Neural progenitor cell (in vitro differentiated cells): ENCODE results near the gene GRM8. TPM values are rescaled to one million over a fixed set of nuclear protein-coding genes. Genes with fewer than 3 reads are reported as not detected.
"Not testable (repeated sequence)": the region's sequence is repeated elsewhere in the genome, so short reads cannot be mapped to it uniquely, and the experiment has no call there.

ENCODE experiments used
- DNase-seq: peaks from one replicate; pipeline ENCODE4 v3.0.0-alpha.2; 2016; ENCODE audit warnings: low spot score
- H2AFZ ChIP-seq: fragments of 200-600 bp; sonication (generic); replicated peaks from 2 replicates; pipeline ENCODE4 v1.6.1; 2016; ENCODE audit warnings: antibody characterized with exemption
- H3F3A ChIP-seq: fragments of 200-600 bp; sonication (generic); 2 replicates; pipeline ENCODE4 v1.6.1; 2016; ENCODE audit warnings: antibody characterized with exemption, low read depth
- H3K27ac ChIP-seq: fragments of 200-600 bp; sonication (generic); 2 replicates; pipeline ENCODE4 v1.5.1; 2016; ENCODE audit warnings: mild to moderate bottlenecking
- H3K27me3 ChIP-seq: fragments of 200-600 bp; sonication (generic); 2 replicates; pipeline ENCODE4 v1.6.1; 2016; ENCODE audit warnings: mild to moderate bottlenecking, moderate library complexity
- H3K36me3 ChIP-seq: fragments of 200-600 bp; sonication (generic); 2 replicates; pipeline ENCODE4 v1.5.1; 2016
- H3K4me1 ChIP-seq: fragments of 200-600 bp; sonication (generic); 2 replicates; pipeline ENCODE4 v1.6.1; 2016; ENCODE audit warnings: mixed run types
- H3K4me2 ChIP-seq: fragments of 200-600 bp; sonication (generic); 2 replicates; pipeline ENCODE4 v1.6.1; 2016
- H3K4me3 ChIP-seq: fragments of 200-600 bp; sonication (generic); 2 replicates; pipeline ENCODE4 v1.5.1; 2016
- H3K79me2 ChIP-seq: fragments of 200-600 bp; sonication (generic); 2 replicates; pipeline ENCODE4 v1.6.1; 2016; ENCODE audit warnings: low read depth
- H3K9ac ChIP-seq: fragments of 200-600 bp; sonication (generic); 2 replicates; pipeline ENCODE4 v1.6.1; 2016
- H3K9me3 ChIP-seq: fragments of 200-600 bp; sonication (generic); 2 replicates; pipeline ENCODE4 v1.5.1; 2016; ENCODE audit warnings: low read depth
- H4K20me1 ChIP-seq: fragments of 200-600 bp; sonication (generic); 2 replicates; pipeline ENCODE4 v1.6.1; 2016; ENCODE audit warnings: low read depth
- H3K27ac Mint-ChIP-seq: 3 replicates; pipeline ENCODE4 v1.8.0; 2021; ENCODE audit warnings: mixed read lengths
- H3K27me3 Mint-ChIP-seq: 2 replicates; pipeline ENCODE4 v1.8.0; 2022; ENCODE audit warnings: low read depth, mild to moderate bottlenecking, inconsistent platforms, moderate library complexity, mixed read lengths; ENCODE audit not compliant: insufficient read depth
- H3K36me3 Mint-ChIP-seq: 3 replicates; pipeline ENCODE4 v1.8.0; 2021; ENCODE audit warnings: mixed read lengths
- H3K4me1 Mint-ChIP-seq: 3 replicates; pipeline ENCODE4 v1.8.0; 2021; ENCODE audit warnings: mixed read lengths
- H3K4me3 Mint-ChIP-seq: 3 replicates; pipeline ENCODE4 v1.8.0; 2021; ENCODE audit warnings: mild to moderate bottlenecking, moderate library complexity, mixed read lengths
- H3K9me3 Mint-ChIP-seq: 3 replicates; pipeline ENCODE4 v1.8.0; 2020; ENCODE audit warnings: mixed read lengths
- EZH2 ChIP-seq: fragments of 200-600 bp; sonication (generic); IDR thresholded peaks from 2 replicates; pipeline ENCODE4 v1.6.1; 2017; ENCODE audit warnings: antibody characterized with exemption, mild to moderate bottlenecking, moderate library complexity
- EZH2phosphoT487 ChIP-seq: fragments of 200-600 bp; sonication (generic); IDR thresholded peaks from 2 replicates; pipeline ENCODE4 v1.6.1; 2017; ENCODE audit warnings: antibody characterized with exemption
- total RNA-seq: library from RNA; depleted of rRNA; stranded (reverse); fragments of >200 nt; gene quantifications from 2 replicates; pipeline ENCODE4 v1.2.3, GENCODE V29; 2015; ENCODE audit warnings: low replicate concordance
- TF ChIP-seq, protein P1 (sequence below): fragments of 200-600 bp; sonication (generic); IDR thresholded peaks from 2 replicates; pipeline ENCODE4 v1.5.1; 2017; ENCODE audit warnings: antibody characterized with exemption, mild to moderate bottlenecking

GRM8 gene
- total RNA-seq, 1 donor from 2014 or later, result 0.62 TPM

DNA sequence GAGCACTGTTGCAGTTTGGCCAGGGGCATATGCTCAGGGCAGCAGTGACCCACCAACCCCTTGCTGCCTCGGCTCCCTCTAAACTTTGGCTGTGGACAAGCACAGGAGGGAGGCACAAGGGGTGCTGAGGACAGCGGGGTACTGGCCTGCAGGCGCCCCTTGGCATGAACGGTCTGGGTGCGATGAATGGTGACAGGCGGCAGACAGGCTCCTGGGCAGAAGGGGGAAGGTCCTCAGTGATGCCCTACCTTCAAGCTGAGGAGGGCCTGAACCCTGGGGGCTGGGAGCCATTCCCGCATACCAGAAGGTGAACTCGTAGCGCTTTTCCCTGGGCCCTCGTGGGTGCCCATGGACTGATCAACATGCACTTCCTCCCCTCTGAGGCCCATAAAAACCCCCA, 567.1 kb downstream of the GRM8 start:
- TF ChIP-seq EZH2 (no peak), EZH2phosphoT487 (no peak)
- TF ChIP-seq, protein P1, sequence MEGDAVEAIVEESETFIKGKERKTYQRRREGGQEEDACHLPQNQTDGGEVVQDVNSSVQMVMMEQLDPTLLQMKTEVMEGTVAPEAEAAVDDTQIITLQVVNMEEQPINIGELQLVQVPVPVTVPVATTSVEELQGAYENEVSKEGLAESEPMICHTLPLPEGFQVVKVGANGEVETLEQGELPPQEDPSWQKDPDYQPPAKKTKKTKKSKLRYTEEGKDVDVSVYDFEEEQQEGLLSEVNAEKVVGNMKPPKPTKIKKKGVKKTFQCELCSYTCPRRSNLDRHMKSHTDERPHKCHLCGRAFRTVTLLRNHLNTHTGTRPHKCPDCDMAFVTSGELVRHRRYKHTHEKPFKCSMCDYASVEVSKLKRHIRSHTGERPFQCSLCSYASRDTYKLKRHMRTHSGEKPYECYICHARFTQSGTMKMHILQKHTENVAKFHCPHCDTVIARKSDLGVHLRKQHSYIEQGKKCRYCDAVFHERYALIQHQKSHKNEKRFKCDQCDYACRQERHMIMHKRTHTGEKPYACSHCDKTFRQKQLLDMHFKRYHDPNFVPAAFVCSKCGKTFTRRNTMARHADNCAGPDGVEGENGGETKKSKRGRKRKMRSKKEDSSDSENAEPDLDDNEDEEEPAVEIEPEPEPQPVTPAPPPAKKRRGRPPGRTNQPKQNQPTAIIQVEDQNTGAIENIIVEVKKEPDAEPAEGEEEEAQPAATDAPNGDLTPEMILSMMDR, result no peak
- Mint-ChIP-seq H3K27ac (no peak overlapping the region), H3K36me3 (peaks cover 2% of the 10 kb centered on the region), H3K4me3 (no peak overlapping the region), H3K27me3 (peaks cover 2% of the 10 kb centered on the region), H3K9me3 (peaks cover 7% of the 10 kb centered on the region), H3K4me1 (peaks cover 24% of the 10 kb centered on the region)
- Histone ChIP-seq H3K4me1 (peaks cover 18% of the 10 kb centered on the region), H3K36me3 (no peaks in the 10 kb centered on the region), H3K27ac (no peak overlapping the region), H3K27me3 (no peaks in the 10 kb centered on the region), H3F3A (no peaks in the 10 kb centered on the region), H3K9ac (no peak overlapping the region), H3K9me3 (no peaks in the 10 kb centered on the region), H3K79me2 (no peaks in the 10 kb centered on the region), H3K4me3 (no peak overlapping the region), H3K4me2 (no peak overlapping the region), H2AFZ (no peak overlapping the region), H4K20me1 (no peaks in the 10 kb centered on the region)
- no peak for DNase-seq

DNA sequence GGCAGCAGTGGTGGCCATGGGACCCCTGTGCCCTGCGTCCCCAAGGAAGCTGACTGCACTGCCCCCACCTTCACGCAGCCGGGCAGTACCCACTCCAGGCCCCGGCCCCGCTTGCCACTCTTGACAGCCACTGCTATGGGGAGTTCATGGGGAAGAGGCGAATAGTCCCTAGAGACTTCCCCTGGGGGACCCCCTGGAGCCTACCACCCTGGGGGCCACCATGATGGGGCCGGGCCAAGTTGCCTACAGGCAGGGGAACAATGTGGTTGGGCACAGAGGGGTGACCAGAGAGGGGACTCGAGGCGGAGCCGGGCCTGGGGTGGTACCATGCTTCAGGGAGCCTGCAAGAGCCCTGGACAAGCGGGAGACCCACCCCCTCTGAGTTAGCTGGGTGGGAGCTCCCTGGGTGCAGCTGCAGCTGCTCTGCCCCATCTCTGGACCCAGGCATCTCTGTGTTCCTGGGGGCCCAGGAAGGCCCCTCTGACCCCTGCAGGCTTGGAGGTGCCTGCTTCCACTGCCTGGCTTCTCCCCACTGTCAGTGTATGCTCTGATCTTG, 567.6 kb downstream of the GRM8 start:
- H4K20me1 ChIP-seq, result no peaks in the 10 kb centered on the region
- H3K4me2 ChIP-seq, result no peak overlapping the region
- H3K4me1 Mint-ChIP-seq, result peaks cover 24% of the 10 kb centered on the region
- no peak overlapping the region for H3K4me3 ChIP-seq
- TF ChIP-seq, protein P1, result no peak
- TF ChIP-seq EZH2 (no peak), EZH2phosphoT487 (no peak)
- no peaks in the 10 kb centered on the region for H3F3A ChIP-seq
- no peaks in the 10 kb centered on the region for H3K27me3 ChIP-seq
- no peaks in the 10 kb centered on the region for H3K36me3 ChIP-seq
- H2AFZ ChIP-seq, result no peak overlapping the region
- DNase-seq, result no peak
- no peak overlapping the region for H3K27ac ChIP-seq
- peaks cover 7% of the 10 kb centered on the region for H3K9me3 Mint-ChIP-seq
- H3K4me1 ChIP-seq, result peaks cover 18% of the 10 kb centered on the region
- no peaks in the 10 kb centered on the region for H3K79me2 ChIP-seq
- H3K9ac ChIP-seq, result no peak overlapping the region
- H3K27me3 Mint-ChIP-seq, result peaks cover 2% of the 10 kb centered on the region
- H3K4me3 Mint-ChIP-seq, result no peak overlapping the region
- no peak overlapping the region for H3K27ac Mint-ChIP-seq
- H3K9me3 ChIP-seq, result no peaks in the 10 kb centered on the region
- peaks cover 2% of the 10 kb centered on the region for H3K36me3 Mint-ChIP-seq

DNA sequence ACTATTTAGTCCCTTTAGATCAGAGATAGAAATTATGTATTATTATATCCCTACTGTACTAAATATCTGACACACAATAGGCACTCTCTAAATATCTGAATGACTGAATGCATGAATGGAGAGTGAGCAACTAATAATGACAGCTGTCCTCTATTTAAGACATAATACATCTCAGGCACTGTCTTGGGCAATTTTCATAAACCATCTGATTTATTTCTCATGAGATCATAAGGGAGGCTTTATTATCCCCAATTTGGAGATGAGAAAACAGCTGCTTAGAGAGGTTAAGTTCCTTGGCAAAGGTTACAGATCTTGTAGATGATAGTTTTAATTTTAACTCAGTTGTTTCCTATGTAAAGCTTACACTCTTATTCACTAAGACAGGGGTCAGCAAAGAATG, 570.6 kb downstream of the GRM8 start:
- no peaks in the 10 kb centered on the region for H3K27me3 ChIP-seq
- H3K27ac ChIP-seq, result no peak overlapping the region
- no peaks in the 10 kb centered on the region for H4K20me1 ChIP-seq
- no peaks in the 10 kb centered on the region for H3K27me3 Mint-ChIP-seq
- H3K4me1 ChIP-seq, result no peaks in the 10 kb centered on the region
- H3K4me2 ChIP-seq, result no peak overlapping the region
- TF ChIP-seq, protein P1, result no peak
- TF ChIP-seq EZH2phosphoT487 (no peak), EZH2 (no peak)
- H3K4me3 ChIP-seq, result no peak overlapping the region
- DNase-seq, result no peak
- H3K4me3 Mint-ChIP-seq, result no peak overlapping the region
- H3K36me3 Mint-ChIP-seq, result no peaks in the 10 kb centered on the region
- H3K9me3 Mint-ChIP-seq, result no peaks in the 10 kb centered on the region
- no peak overlapping the region for H3K27ac Mint-ChIP-seq
- H3K9ac ChIP-seq, result no peak overlapping the region
- peaks cover 6% of the 10 kb centered on the region for H3K4me1 Mint-ChIP-seq
- H3K79me2 ChIP-seq, result no peaks in the 10 kb centered on the region
- no peaks in the 10 kb centered on the region for H3F3A ChIP-seq
- H2AFZ ChIP-seq, result no peak overlapping the region
- H3K36me3 ChIP-seq, result no peaks in the 10 kb centered on the region
- H3K9me3 ChIP-seq, result no peaks in the 10 kb centered on the region

DNA sequence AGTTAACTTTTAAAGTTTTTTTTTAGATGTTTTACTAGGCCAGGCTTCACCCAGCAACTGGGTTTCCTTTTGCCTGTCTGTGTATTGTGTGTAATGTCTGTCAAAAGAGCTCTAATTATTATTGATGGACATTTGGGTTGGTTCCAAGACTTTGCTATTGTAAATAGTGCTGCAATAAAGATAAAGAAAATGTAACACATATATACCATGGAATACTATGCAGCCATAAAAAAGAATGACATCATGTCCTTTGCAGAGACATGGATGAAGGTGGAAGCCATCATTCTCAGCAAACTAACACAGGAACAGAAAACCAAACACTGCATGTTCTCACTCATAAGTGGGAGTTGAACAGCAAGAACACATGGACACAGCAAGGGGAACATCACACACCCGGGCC, 584.0 kb downstream of the GRM8 start:
- H3K4me3 ChIP-seq, H3K27ac ChIP-seq, H3K9me3 Mint-ChIP-seq, H3K79me2 ChIP-seq, H4K20me1 ChIP-seq, H3K27me3 ChIP-seq, H3K36me3 Mint-ChIP-seq, H3F3A ChIP-seq, H3K4me1 Mint-ChIP-seq, DNase-seq, H3K27ac Mint-ChIP-seq, H3K4me1 ChIP-seq, H3K9me3 ChIP-seq, H3K9ac ChIP-seq, H3K4me3 Mint-ChIP-seq, H3K36me3 ChIP-seq, H3K27me3 Mint-ChIP-seq, H3K4me2 ChIP-seq, H2AFZ ChIP-seq: not testable (repeated sequence)
